Uterus (tissue), 4 donors: ENCODE results near the gene NEIL3. TPM values are rescaled to one million over a fixed set of nuclear protein-coding genes. Genes with fewer than 3 reads are reported as not detected.

Experiments
- DNase-seq, 2 donors: peaks; one replicate each; pipeline ENCODE4 v3.0.0-alpha.2; 2019 to 2020
- H3K27ac ChIP-seq, 2 donors: fragments of 200-600 bp; sonication (generic); 1 replicate in 1 of 2; 2 replicates in 1 of 2; pipeline ENCODE4 v1.5.1; 2016 to 2018
- H3K27me3 ChIP-seq, 2 donors: fragments of 200-600 bp; sonication (generic); one replicate each; pipeline ENCODE4 v1.5.1; 2018 to 2019; ENCODE audit warnings: control low read depth in 1 of 2
- H3K36me3 ChIP-seq, 2 donors: fragments of 200-600 bp; sonication (generic); one replicate each; pipeline ENCODE4 v1.5.1; 2019; ENCODE audit warnings: control low read depth in 1 of 2
- H3K4me1 ChIP-seq, 2 donors: fragments of 200-600 bp; sonication (generic); one replicate each; pipeline ENCODE4 v1.5.1; 2018 to 2019; ENCODE audit warnings: control low read depth in 1 of 2
- H3K4me3 ChIP-seq, 2 donors: fragments of 200-600 bp; sonication (generic); 1 replicate in 1 of 2; 2 replicates in 1 of 2; pipeline ENCODE4 v1.5.1; 2018 to 2019; ENCODE audit warnings: mild to moderate bottlenecking in 1 of 2
- H3K9me3 ChIP-seq, 2 donors: fragments of 200-600 bp; sonication (generic); one replicate each; pipeline ENCODE4 v1.5.1; 2019; ENCODE audit warnings: control low read depth in 1 of 2
- POLR2A ChIP-seq, 2 donors: fragments of 450-650 bp; IDR thresholded peaks; one replicate each; pipeline ENCODE4 v1.6.1; 2016; ENCODE audit warnings: antibody characterized with exemption in 2 of 2, mild to moderate bottlenecking in 1 of 2, moderate library complexity in 1 of 2
- intact Hi-C: fragments of 100-400 bp; cut with DNase I; formaldehyde crosslinking; loops from one replicate; pipeline ENCODE4 v1.15.1; 2023; ENCODE audit warnings: low total_unique reads
- total RNA-seq, 4 donors: library from RNA; depleted of rRNA in 3 of 4; stranded (reverse); fragments of >200 nt in 3 of 4; gene quantifications; one replicate each; pipeline versions ENCODE4 v1.1.0 to v1.2.4, GENCODE V29; 2014 to 2023
- TF ChIP-seq, protein P1 (sequence below), 4 experiments: fragments of 200-600 bp in 2 of 4; fragments of 450-650 bp in 2 of 4; sonication (generic) in 2 of 4; IDR thresholded peaks; one replicate each; pipeline ENCODE4 v1.5.1; 2016 to 2019; ENCODE audit warnings: antibody characterized with exemption in 4 of 4, mild to moderate bottlenecking in 2 of 4, moderate library complexity in 1 of 4
- donor health status: DM: yes; HTN: yes; CAD: no.

Gene NEIL3
- total RNA-seq, 4 donors from 2014 or later: 8.3 TPM; not detected in 3

DNA sequence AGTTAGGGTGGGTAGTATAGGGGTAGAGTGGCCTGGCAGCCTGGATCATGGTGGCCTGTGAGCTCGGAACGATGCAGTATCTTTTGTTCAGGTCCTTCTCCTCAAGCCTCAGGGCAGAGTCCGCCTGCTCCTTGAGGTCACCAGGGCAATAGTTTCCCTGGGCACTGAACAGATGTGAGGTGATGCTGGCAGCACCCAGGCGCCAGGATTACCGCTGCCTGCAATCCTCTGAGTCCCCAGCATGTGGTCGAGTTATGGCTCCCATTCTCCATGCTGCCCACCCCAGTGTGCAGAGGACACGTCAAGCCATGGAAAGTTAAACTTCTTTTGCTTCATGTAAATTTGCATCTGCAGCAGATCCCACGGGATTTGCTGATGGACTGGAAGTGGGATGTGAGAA, 38.7 kb downstream of the NEIL3 start:
- no peaks in the 10 kb centered on the region for H3K4me1 ChIP-seq
- TF ChIP-seq, protein P1, sequence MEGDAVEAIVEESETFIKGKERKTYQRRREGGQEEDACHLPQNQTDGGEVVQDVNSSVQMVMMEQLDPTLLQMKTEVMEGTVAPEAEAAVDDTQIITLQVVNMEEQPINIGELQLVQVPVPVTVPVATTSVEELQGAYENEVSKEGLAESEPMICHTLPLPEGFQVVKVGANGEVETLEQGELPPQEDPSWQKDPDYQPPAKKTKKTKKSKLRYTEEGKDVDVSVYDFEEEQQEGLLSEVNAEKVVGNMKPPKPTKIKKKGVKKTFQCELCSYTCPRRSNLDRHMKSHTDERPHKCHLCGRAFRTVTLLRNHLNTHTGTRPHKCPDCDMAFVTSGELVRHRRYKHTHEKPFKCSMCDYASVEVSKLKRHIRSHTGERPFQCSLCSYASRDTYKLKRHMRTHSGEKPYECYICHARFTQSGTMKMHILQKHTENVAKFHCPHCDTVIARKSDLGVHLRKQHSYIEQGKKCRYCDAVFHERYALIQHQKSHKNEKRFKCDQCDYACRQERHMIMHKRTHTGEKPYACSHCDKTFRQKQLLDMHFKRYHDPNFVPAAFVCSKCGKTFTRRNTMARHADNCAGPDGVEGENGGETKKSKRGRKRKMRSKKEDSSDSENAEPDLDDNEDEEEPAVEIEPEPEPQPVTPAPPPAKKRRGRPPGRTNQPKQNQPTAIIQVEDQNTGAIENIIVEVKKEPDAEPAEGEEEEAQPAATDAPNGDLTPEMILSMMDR (IDR thresholded peaks at IDR 0.05): no peak
- TF ChIP-seq POLR2A (IDR thresholded peaks at IDR 0.05): no peak

GRCh38 chr4:177349191-177349590, 39.5 kb downstream of the NEIL3 start:
- Histone ChIP-seq H3K27me3 (no peaks in the 10 kb centered on the region), H3K36me3 (no peaks in the 10 kb centered on the region), H3K9me3 (no peaks in the 10 kb centered on the region), H3K4me3 (no peak overlapping the region), H3K27ac (no peak overlapping the region), H3K4me1 (no peaks in the 10 kb centered on the region)
- intact Hi-C loops: no loop called here
- DNase-seq: no peak
- TF ChIP-seq POLR2A (IDR thresholded peaks at IDR 0.05): no peak
- TF ChIP-seq, protein P1 (IDR thresholded peaks at IDR 0.05): no peak

More for the DNA sequence above, 38.7 kb downstream of the NEIL3 start:
- no peak overlapping the region for H3K4me3 ChIP-seq
- no peak for DNase-seq
- no peaks in the 10 kb centered on the region for H3K9me3 ChIP-seq
- intact Hi-C loops: no loop called here
- H3K27me3 ChIP-seq: no peaks in the 10 kb centered on the region
- H3K36me3 ChIP-seq: no peaks in the 10 kb centered on the region
- no peak overlapping the region for H3K27ac ChIP-seq

DNA sequence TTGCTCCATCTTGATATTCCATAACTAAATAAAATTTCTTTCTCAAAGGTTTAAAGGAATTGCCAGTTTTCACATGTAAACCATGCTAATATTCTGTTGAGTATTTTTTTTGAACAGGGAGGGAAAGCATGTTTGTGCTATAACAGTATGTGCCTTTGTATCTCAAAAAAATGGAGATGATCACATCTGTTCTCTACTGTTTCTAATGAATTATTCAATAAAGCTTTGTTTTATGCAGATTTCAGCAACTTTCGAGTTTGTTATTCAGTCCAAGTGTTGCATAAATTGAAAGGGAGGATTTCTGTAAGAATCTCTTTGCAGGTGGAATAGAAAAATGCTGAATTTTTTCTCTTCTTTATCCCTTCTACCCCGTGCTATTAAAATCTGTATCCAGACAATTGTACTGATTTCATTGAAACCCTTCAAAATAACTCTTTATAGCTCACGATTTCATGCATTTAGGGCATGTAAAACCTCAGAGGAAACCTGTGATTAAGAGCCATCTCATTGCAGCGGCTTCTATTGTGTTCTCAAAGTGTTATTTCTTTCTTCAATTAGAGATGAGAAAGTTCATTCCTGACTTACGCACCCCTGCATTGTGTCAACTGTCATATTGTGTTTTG, 42.1 kb downstream of the NEIL3 start:
- Histone ChIP-seq H3K4me3 (no peak overlapping the region), H3K36me3 (no peaks in the 10 kb centered on the region), H3K9me3 (no peaks in the 10 kb centered on the region), H3K27ac (no peak overlapping the region), H3K27me3 (no peaks in the 10 kb centered on the region), H3K4me1 (no peaks in the 10 kb centered on the region)
- no peak for DNase-seq
- no peak for TF ChIP-seq POLR2A (IDR thresholded peaks at IDR 0.05)
- TF ChIP-seq, protein P1 (IDR thresholded peaks at IDR 0.05): no peak
- intact Hi-C loops: no loop called here

DNA sequence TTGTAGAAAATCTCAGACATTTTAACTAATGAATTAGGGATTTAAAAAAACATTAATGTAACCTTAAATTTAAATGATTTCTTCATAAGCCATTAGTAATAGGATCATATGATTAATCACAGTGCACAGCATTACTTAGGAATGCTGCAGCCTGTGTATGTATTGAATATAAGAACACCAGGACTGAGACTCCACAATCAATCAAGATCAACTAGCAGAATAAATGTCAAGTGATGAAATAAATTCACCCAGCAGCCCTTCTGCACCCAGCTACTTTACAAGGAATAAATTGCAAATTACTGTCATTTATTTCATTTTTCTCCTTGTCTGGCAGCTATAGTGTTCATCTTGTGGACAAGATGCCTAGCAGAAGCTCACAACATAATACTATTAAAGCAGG, 46.5 kb downstream of the NEIL3 start:
- H3K27me3 ChIP-seq: no peaks in the 10 kb centered on the region
- TF ChIP-seq POLR2A (IDR thresholded peaks at IDR 0.05): no peak
- TF ChIP-seq, protein P1 (IDR thresholded peaks at IDR 0.05): no peak
- H3K36me3 ChIP-seq: no peaks in the 10 kb centered on the region
- DNase-seq: no peak
- no peaks in the 10 kb centered on the region for H3K9me3 ChIP-seq
- H3K27ac ChIP-seq: no peak overlapping the region
- intact Hi-C loops: no loop called here
- H3K4me3 ChIP-seq: no peak overlapping the region
- H3K4me1 ChIP-seq: no peaks in the 10 kb centered on the region

- no peak overlapping the region for H3K4me3 ChIP-seq
- TF ChIP-seq, protein P1 (IDR thresholded peaks at IDR 0.05): no peak
- TF ChIP-seq POLR2A (IDR thresholded peaks at IDR 0.05): no peak
- H3K9me3 ChIP-seq: no peaks in the 10 kb centered on the region
- intact Hi-C loops: no loop called here
- no peak for DNase-seq
- H3K36me3 ChIP-seq: no peaks in the 10 kb centered on the region
- H3K4me1 ChIP-seq: no peaks in the 10 kb centered on the region
- no peaks in the 10 kb centered on the region for H3K27me3 ChIP-seq
- no peak overlapping the region for H3K27ac ChIP-seq
Measured at GRCh38 chr4:177356921-177357320, 47.2 kb downstream of the NEIL3 start.
